Measurements from ENCODE around the gene HSPA12A.
A peak's percentile ranks its signal among the peaks of the same experiment; 100 is the strongest.

The HSPA12A gene

DNA sequence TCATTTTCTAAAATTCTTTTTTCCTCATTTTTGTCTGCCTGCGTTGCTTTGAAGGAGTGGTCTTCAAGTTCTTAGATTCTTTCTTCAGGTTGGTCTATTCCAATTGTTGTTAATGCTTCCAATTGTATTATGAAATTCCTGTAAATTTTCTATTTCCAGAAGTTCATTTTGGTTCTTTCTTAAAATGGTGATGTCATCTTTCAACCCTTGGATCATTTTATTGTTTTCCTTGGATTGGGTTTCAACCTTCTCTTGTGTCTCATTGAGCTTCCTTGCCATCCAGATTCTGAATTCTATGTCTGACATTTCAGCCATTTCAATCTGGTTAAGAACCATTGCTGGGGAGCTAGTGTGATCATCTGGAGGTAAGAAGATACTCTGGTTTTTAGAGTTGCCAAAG, 88.5 kb downstream of the HSPA12A start:
- Histone ChIP-seq H3K9me3 (replicated peaks in 1 of 11) (peaks cover 9 to 23% (median 14%) of the 10 kb centered on the region in 11 experiments; a peak in 19 of 22 replicates), H4K20me1 (no peaks in the 10 kb centered on the region), H3K4me3 (no peak overlapping the region), H3K27me3 (no peaks in the 10 kb centered on the region), H3K4me2 (no peak overlapping the region), H3K36me3 (no peaks in the 10 kb centered on the region), H3K4me1 (no peaks in the 10 kb centered on the region), H3K27ac (no peak overlapping the region), H3K9ac (no peak overlapping the region)
- no peak for TF ChIP-seq Cebpa-rat (IDR thresholded peaks at IDR 0.05)

DNA sequence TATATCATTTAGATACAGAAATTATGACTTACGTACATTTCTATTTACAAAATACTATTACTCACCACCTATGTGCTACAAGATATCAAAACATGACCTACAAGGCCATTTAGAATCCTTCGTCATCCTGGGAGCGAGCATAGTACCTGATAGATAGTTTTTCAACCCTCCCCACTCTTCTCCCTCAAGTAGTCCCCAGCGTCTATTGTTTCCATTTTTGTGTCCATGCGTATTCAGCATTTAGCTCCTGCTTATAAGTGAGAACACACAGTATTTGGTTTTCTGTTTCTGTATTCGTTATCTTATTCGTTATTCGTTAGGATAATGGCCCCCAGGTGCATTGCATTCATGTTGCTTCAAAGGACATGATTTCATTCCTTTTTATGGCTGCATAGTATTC, 93.5 kb downstream of the HSPA12A start:
- Histone ChIP-seq H3K27ac (no peak overlapping the region), H4K20me1 (no peaks in the 10 kb centered on the region), H3K4me3 (no peak overlapping the region), H3K4me2 (no peak overlapping the region), H3K4me1 (no peaks in the 10 kb centered on the region), H3K9ac (no peak overlapping the region), H3K27me3 (no peaks in the 10 kb centered on the region), H3K9me3 (replicated peaks in 1 of 11) (peaks cover 11 to 25% (median 15%) of the 10 kb centered on the region in 11 experiments; a peak in 19 of 22 replicates), H3K36me3 (no peaks in the 10 kb centered on the region)
- no peak for TF ChIP-seq Cebpa-rat (IDR thresholded peaks at IDR 0.05)

DNA sequence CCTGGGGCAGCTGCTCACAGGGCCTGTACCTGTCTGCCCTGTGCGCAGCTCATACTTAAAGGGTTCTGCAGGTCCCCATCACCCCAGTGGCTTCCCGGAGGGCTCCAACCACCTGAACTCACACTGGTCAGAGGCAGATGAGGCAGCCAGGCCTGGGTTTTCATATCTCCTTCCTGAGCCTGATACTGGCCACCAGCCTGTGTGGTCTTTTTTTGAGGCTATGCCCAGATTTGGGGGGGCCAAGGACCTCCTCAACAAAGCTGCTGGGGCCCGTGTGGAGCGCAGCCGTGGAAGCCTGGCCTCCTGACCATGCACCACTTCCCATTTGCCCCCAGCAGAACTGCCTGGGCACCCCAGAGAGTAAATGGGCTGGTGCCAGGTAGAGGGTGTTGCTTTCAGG, 95.9 kb downstream of the HSPA12A start:
- H3K9ac ChIP-seq, result no peak overlapping the region

DNA sequence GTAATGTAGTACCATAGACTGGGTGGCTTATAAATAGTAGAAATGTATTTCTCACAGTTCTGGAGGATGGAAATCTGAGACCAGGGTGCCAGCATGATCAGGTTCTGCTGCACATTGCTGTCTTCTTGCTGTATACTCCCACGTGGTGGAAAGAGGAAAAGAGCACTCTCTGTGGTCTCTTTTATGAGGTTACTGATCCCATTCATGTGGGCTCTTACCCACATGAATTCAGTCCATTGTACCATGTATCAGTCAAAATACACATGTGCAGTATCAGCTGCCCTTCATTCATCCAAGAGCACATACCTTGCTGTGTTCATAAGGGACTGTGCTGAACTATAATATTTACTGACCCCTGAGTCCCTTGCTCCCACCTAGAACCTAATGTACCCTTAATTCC, 104.5 kb downstream of the HSPA12A start:
- Histone ChIP-seq H3K4me1 (peaks cover 0 to 10% (median 3%) of the 10 kb centered on the region in 10 experiments; a peak in 5 of 20 replicates), H3K4me3 (no peak overlapping the region), H3K9me3 (replicated peaks in 1 of 11) (peaks cover 0 to 12% (median 4%) of the 10 kb centered on the region in 11 experiments; a peak in 7 of 22 replicates), H4K20me1 (no peaks in the 10 kb centered on the region), H3K27me3 (0 out of 22 replicates have a peak, but pooled peaks cover 0 to 8% (median 0%) of the 10 kb centered on the region in 11 experiments), H3K9ac (no peak overlapping the region), H3K36me3 (no peaks in the 10 kb centered on the region), H3K4me2 (peak overlapping the region in 3 of 11 experiments; percentile 18 to 31 (median 24); a peak in 3 of 22 replicates), H3K27ac (no peak overlapping the region)
- no peak for TF ChIP-seq Cebpa-rat (IDR thresholded peaks at IDR 0.05)

More for the DNA sequence above, 95.9 kb downstream of the HSPA12A start:
- Histone ChIP-seq H3K27ac (no peak overlapping the region), H3K9me3 (replicated peaks in 1 of 11) (peaks cover 11 to 25% (median 15%) of the 10 kb centered on the region in 11 experiments; a peak in 19 of 22 replicates), H3K36me3 (no peaks in the 10 kb centered on the region), H3K27me3 (no peaks in the 10 kb centered on the region), H4K20me1 (no peaks in the 10 kb centered on the region), H3K4me2 (no peak overlapping the region), H3K4me3 (no peak overlapping the region), H3K4me1 (no peaks in the 10 kb centered on the region)
- TF ChIP-seq Cebpa-rat (IDR thresholded peaks at IDR 0.05), result no peak

DNA sequence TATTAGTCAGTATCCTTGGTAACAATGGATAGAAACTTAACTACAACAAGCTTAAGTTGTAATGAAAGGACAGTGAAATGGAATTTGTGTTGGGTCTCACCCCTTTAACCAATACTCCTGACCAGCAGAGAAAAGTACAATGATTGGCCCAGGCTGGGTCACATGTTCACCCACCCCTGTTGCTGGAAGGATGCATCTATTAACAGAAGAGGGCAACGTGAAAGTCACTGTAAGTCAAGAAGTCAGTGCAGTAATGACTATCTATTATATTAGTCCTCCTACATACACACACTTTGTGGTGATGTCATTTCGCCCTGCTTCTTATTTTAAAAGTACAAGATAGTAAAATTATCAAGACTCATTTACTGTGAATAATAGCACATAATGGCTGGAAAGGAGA, 105.4 kb downstream of the HSPA12A start:
- Histone ChIP-seq H3K36me3 (no peaks in the 10 kb centered on the region), H3K4me1 (peaks cover 0 to 10% (median 3%) of the 10 kb centered on the region in 10 experiments; a peak in 5 of 20 replicates), H4K20me1 (no peaks in the 10 kb centered on the region), H3K9ac (no peak overlapping the region), H3K4me2 (no peak overlapping the region), H3K27ac (no peak overlapping the region), H3K9me3 (replicated peaks in 1 of 11) (peaks cover 0 to 12% (median 4%) of the 10 kb centered on the region in 11 experiments; a peak in 7 of 22 replicates), H3K4me3 (no peak overlapping the region), H3K27me3 (0 out of 22 replicates have a peak, but pooled peaks cover 0 to 8% (median 0%) of the 10 kb centered on the region in 11 experiments)
- no peak for TF ChIP-seq Cebpa-rat (IDR thresholded peaks at IDR 0.05)

DNA sequence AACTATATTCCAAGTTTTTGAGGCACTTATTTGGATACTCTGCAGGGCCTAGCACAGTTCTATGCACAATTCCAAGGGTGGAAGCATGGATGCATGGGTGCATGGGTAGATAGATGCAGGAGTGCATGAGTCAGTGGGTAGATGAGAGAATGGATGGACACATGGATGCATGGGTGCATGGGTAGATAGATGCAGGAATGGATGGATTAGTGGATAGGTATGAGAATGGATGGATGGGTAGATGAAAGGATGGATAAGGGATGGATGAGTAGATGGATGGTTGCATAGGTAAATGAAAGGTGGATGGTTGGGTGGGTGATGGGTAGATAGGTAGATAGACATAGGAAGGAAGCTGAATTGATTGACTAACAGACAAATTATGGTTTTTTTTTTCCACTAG, 106.0 kb downstream of the HSPA12A start:
- H3K4me1 ChIP-seq, result peaks cover 0 to 10% (median 3%) of the 10 kb centered on the region in 10 experiments; a peak in 5 of 20 replicates
- H3K9ac ChIP-seq, result no peak overlapping the region
- H3K4me3 ChIP-seq, result no peak overlapping the region
- no peak overlapping the region for H3K4me2 ChIP-seq
- H3K27me3 ChIP-seq, result 0 out of 22 replicates have a peak, but pooled peaks cover 0 to 8% (median 0%) of the 10 kb centered on the region in 11 experiments
- H3K9me3 ChIP-seq (replicated peaks in 1 of 11), result peaks cover 0 to 12% (median 4%) of the 10 kb centered on the region in 11 experiments; a peak in 7 of 22 replicates
- TF ChIP-seq Cebpa-rat (IDR thresholded peaks at IDR 0.05), result no peak
- no peak overlapping the region for H3K27ac ChIP-seq
- no peaks in the 10 kb centered on the region for H3K36me3 ChIP-seq
- H4K20me1 ChIP-seq, result no peaks in the 10 kb centered on the region

DNA sequence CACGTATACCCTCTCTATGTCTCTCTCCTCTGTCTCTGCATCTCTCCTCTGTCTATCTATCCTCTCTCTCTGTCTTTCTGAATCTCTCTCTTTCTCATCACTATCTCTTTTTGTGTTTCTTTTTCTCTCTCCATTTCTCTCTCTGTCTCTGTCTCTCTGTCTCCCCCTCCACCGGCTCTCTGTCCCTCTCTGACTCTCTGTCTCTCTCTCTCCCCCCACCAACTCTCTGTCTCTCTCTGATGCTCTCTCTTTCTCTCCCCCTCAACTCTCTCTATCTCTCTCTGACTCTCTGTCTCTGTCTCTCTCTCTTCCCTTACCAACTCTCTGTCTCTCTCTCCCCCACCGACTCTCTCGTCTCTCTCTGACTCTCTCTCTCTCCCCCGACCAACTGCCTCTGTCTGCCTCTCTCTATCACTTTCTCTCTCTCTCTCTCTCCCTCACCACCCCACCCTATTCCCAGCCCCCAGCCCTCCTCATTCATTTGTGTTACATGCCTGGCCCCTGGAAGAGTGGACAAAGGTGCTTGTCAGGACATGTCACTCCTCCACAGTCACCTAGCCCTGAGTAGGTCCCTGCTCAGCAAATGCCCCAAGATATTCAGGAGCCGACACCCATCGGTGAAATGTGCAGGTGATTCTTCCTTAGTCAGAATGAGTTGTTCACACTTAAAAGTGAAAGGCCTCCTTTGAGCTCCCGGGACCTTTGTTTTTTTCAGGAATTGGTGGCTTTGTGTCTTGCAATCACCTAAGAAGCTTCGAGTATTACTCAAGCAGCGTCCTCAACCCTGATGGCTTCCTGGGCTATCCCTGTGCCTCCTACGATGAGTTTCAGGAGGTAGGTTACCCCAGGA, 108.0 kb downstream of the HSPA12A start:
- H3K9me3 ChIP-seq (replicated peaks in 1 of 11), result no peaks in the 10 kb centered on the region
- H3K4me1 ChIP-seq, result peaks cover 0 to 10% (median 3%) of the 10 kb centered on the region in 10 experiments; a peak in 5 of 20 replicates
- H3K27me3 ChIP-seq, result 0 out of 22 replicates have a peak, but pooled peaks cover 0 to 8% (median 0%) of the 10 kb centered on the region in 11 experiments
- TF ChIP-seq Cebpa-rat (IDR thresholded peaks at IDR 0.05), result no peak
- H3K4me2 ChIP-seq, result no peak overlapping the region
- H3K4me3 ChIP-seq, result no peak overlapping the region
- H3K27ac ChIP-seq, result no peak overlapping the region
- H3K9ac ChIP-seq, result no peak overlapping the region
- no peaks in the 10 kb centered on the region for H4K20me1 ChIP-seq
- H3K36me3 ChIP-seq, result no peaks in the 10 kb centered on the region

DNA sequence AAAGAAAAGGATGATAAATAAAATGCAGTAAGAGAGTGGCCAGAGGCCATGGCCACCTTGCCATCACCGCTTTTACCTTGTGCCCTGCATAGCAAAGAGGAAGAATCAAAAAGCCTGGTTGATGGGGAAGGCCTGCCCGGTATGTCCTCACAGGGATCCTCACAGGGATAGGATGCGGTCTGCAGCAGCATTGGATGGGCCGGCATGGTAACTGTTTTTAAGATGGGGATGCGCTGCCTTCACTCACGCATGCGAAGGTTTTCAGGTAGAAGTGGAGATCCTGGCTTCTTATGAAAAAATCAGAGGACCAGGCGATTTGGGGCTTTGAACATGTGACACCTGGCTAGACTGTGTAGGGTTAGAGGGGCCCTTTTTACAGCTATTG, 109.2 kb downstream of the HSPA12A start:
- H3K27ac ChIP-seq, result no peak overlapping the region
- H4K20me1 ChIP-seq, result no peaks in the 10 kb centered on the region
- no peak overlapping the region for H3K4me3 ChIP-seq
- H3K9me3 ChIP-seq (replicated peaks in 1 of 11), result no peaks in the 10 kb centered on the region
- H3K9ac ChIP-seq, result no peak overlapping the region
- 0 out of 22 replicates have a peak, but pooled peaks cover 0 to 8% (median 0%) of the 10 kb centered on the region in 11 experiments for H3K27me3 ChIP-seq
- no peak overlapping the region for H3K4me2 ChIP-seq
- peaks cover 0 to 8% (median 3%) of the 10 kb centered on the region in 10 experiments; a peak in 5 of 20 replicates for H3K4me1 ChIP-seq
- TF ChIP-seq Cebpa-rat (IDR thresholded peaks at IDR 0.05), result no peak
- no peaks in the 10 kb centered on the region for H3K36me3 ChIP-seq

DNA sequence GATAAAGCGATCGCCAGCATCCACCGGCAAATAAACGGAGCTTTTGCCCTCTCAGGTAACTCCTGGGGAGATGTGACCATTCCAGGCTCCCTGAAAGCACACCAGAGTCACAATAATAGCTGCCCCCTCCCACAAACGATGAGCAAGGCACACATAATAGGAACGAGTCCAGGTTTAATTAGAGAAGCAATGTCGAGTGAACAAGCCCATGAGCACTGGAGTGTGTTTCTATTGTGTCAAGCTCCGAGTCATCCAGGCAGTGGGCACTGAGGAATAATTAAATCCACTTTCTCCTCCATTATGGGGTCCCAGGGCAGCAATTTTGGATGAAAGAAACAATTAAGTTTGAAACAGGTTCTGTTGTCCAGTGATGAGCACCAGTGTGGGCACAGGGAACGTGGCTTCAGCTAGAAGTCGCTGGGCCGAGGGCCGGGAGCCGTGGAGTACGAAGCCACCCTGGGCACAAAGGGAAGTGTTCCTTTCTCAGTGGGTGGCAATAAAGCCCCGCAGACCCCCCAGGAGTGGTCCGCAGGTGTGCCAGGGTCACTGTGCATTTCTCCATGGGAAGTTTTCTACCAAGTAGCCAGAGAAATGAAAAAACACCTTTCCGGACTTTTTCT, 109.7 kb downstream of the HSPA12A start:
- Histone ChIP-seq H3K9me3 (replicated peaks in 1 of 11) (peaks cover 0 to 3% (median 1%) of the 10 kb centered on the region in 11 experiments; a peak in 11 of 22 replicates), H3K36me3 (no peaks in the 10 kb centered on the region), H4K20me1 (no peaks in the 10 kb centered on the region), H3K27ac (no peak overlapping the region), H3K27me3 (0 out of 22 replicates have a peak, but pooled peaks cover 0 to 8% (median 0%) of the 10 kb centered on the region in 11 experiments), H3K4me2 (no peak overlapping the region), H3K4me3 (no peak overlapping the region), H3K4me1 (peaks cover 0 to 3% (median under 1%) of the 10 kb centered on the region in 10 experiments; a peak in 5 of 20 replicates), H3K9ac (no peak overlapping the region)
- TF ChIP-seq Cebpa-rat (IDR thresholded peaks at IDR 0.05), result no peak

All from BLaER1 treated with 17β-estradiol and CSF1 and Interleukin-3, amounts not matched to agents 10 nM and 100 nM (cell line).